ENCODE results near the gene KMT5C. TPM values are rescaled to one million over a fixed set of nuclear protein-coding genes. Genes with fewer than 3 reads are reported as not detected.
A peak's percentile ranks its signal among the peaks of the same experiment; 100 is the strongest.

Gene KMT5C
- 24.8 TPM for polyA plus RNA-seq (2012; ENCODE audit: insufficient read depth, insufficient read length, low read depth)

DNA sequence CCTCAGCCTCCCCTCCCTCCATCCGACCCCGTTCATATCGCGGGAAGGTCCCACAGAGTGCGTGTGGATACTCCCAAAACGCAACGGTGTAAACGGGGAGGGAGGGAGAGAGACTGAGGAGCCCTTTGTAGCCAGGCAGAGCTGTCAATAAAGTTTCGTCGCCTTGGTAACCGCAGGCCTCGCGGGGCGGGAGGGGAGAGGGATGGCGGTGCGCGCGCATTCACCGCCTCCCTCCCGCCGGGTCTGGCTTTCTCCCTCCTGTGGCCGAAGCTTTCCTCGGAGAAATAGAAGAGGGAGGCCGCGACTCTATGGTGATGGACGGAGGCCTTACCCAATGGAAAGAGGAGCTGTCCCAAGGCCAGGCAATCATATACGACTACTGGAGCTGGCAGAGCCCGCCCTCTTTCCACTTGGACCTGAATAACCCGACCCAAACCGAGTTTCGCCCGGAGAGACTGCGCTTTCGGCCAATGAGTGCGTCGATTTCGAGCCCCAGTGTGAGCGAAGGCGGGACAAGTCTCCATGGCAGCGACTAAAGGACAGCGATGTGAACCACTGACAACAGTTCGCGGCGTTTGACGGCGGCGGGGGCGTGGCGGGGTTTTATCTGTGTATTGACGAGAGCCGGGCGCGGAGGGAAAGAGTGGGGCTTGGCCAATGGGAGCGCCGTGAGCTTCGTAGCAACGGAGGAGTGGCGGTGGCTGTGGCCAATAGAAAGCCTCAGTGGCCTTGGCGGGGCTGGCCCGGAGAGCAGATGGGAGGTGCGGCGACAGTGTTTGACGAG, at the start of gene KMT5C:
TSS of gene KMT5C (plus strand) at position 772 of the 784 bp plus-strand sequence. CDS start 2,061 bp downstream, outside the sequence.
- H3K36me3 ChIP-seq, result peaks cover 9% of the 10 kb centered on the region; the same call in 1 of the 2 replicates
- H3K9me3 ChIP-seq, result no peaks in the 10 kb centered on the region
- peak; percentile 100 for DNase-seq
- H3K4me1 ChIP-seq, result no peaks in the 10 kb centered on the region; the same call in 1 of the 2 replicates
- H3K27me3 ChIP-seq, result no peaks in the 10 kb centered on the region
- peak within 1 kb of the TSS; percentile 77 for H3K4me3 ChIP-seq (ENCODE audit: low read depth, low read length)
- TF ChIP-seq, protein P1, sequence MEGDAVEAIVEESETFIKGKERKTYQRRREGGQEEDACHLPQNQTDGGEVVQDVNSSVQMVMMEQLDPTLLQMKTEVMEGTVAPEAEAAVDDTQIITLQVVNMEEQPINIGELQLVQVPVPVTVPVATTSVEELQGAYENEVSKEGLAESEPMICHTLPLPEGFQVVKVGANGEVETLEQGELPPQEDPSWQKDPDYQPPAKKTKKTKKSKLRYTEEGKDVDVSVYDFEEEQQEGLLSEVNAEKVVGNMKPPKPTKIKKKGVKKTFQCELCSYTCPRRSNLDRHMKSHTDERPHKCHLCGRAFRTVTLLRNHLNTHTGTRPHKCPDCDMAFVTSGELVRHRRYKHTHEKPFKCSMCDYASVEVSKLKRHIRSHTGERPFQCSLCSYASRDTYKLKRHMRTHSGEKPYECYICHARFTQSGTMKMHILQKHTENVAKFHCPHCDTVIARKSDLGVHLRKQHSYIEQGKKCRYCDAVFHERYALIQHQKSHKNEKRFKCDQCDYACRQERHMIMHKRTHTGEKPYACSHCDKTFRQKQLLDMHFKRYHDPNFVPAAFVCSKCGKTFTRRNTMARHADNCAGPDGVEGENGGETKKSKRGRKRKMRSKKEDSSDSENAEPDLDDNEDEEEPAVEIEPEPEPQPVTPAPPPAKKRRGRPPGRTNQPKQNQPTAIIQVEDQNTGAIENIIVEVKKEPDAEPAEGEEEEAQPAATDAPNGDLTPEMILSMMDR (IDR thresholded peaks at IDR 0.05; ENCODE audit: low read depth, low read length), result peak; percentile 26

DNA sequence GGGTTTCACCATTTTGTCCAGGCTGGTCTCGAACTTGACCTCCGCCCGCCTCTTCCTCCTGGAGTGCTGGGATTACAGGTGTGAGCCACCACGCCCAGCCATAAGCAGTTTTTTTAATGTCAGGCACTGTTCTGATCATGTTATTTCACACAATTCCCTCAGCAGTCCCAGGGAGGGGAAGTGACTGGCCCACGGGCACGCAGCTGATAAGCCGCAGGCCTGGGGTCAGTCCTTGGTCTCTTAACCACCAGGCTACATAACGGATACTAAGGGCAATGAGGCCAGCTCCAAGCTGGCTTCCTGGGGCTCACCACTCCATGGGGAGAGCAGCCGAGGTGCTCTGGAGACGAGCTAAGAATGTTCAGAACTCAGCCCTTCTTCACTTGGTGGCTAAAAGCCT, 42.4 kb upstream of the KMT5C start:
- no peak for DNase-seq
- TF ChIP-seq, protein P1 (IDR thresholded peaks at IDR 0.05; ENCODE audit: low read depth, low read length), result no peak
- Histone ChIP-seq H3K9me3 (no peaks in the 10 kb centered on the region), H3K27me3 (no peaks in the 10 kb centered on the region), H3K36me3 (peaks cover 6% of the 10 kb centered on the region), H3K4me1 (no peaks in the 10 kb centered on the region; the same call in 1 of the 2 replicates), H3K4me3 (ENCODE audit: low read depth, low read length) (no peak overlapping the region)

DNA sequence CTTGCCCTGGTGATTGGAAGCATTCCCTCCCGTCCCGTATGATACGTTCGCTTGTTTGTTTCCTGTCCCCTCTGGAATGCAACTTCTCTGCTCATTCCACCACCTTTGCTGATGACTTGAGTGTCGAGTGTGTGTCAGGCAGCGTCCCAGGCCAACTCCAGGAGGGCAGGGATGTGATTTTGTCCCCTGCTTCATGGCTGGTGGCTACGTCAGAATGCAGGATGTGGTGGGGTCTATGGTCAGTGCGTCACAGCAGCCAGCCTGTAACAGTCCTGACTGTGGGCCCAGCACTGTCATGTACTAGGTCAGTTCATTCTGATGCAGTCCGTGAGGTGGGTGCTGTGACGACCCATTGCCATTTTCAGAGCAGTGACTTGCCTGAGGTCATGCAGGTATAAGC, 39.7 kb upstream of the KMT5C start:
- peaks cover 18% of the 10 kb centered on the region for H3K36me3 ChIP-seq
- H3K27me3 ChIP-seq, result no peaks in the 10 kb centered on the region
- no peak overlapping the region for H3K4me3 ChIP-seq (ENCODE audit: low read depth, low read length)
- no peak for DNase-seq
- TF ChIP-seq, protein P1 (IDR thresholded peaks at IDR 0.05; ENCODE audit: low read depth, low read length), result no peak
- no peaks in the 10 kb centered on the region; the same call in 1 of the 2 replicates for H3K4me1 ChIP-seq
- no peaks in the 10 kb centered on the region for H3K9me3 ChIP-seq

DNA sequence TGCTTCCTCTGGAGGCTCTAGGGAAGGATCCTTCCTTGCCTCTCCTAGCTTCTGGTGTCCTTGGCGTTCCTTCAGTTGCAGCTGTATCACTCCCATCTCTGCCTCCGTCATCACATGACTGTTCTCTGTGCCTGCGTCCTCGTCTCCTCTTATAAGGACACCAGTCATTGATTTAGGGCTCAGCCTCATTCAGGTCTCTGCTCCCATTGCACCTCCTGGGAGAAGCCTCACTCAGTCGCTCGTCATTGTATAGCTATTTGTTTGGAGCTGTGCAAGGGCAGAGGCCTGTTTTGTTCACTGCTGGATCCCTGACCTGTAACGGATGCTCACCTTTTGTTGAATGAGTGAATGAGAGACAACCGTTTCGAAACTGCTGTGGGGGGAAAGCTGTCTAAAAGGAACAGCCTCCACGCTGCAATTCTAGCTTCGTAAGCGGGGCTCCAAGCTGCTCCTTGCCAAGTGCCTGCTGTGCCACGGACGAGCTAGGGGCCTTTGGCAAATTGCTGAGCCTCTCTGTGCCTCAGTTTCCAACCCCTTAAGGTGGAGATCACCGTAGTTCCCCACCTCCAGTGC, 38.7 kb upstream of the KMT5C start:
- Histone ChIP-seq H3K4me3 (ENCODE audit: low read depth, low read length) (no peak overlapping the region), H3K36me3 (peaks cover 28% of the 10 kb centered on the region)
- DNase-seq, result no peak

DNA sequence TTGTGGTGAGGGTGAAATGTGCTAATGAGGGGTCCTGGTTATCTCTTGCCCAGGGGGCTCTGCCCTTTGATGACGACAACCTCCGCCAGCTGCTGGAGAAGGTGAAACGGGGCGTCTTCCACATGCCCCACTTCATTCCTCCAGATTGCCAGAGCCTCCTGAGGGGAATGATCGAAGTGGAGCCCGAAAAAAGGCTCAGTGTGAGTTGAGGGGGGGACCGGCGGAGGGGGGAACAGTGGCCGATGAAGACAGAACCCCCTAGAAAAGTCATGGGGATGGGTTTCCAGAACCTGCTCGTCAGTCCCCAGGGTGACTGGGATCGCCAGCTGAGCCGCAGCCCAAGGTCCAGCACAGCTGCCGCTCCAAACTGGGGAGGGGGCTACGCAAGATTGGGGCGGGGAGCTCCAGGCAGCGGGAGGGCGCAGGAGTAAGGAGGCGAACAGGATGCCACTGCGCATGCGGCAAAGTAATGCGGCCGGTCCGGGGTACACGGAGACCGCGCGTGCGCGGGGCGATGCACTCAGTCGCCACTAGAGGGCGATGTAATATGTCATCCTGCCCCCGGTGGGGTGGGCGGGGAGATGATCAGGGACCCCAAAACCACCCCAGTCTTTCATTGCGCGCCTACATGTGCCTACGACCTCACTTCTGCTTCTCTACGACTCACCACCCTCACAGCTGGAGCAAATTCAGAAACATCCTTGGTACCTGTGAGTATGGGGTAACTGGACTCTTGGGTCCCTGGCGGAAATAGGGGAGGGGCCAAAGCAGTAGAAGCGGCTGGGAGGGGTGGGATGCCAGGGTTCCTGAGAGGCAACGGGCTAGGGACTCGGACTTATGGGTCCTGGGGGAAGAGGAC, 38.0 kb upstream of the KMT5C start:
- no peaks in the 10 kb centered on the region for H3K27me3 ChIP-seq
- H3K36me3 ChIP-seq, result peaks cover 32% of the 10 kb centered on the region
- TF ChIP-seq, protein P1 (IDR thresholded peaks at IDR 0.05; ENCODE audit: low read depth, low read length), result peak; percentile 84
- H3K4me1 ChIP-seq, result no peaks in the 10 kb centered on the region; the same call in 1 of the 2 replicates
- DNase-seq, result peak; percentile 93
- no peaks in the 10 kb centered on the region for H3K9me3 ChIP-seq
- peak overlapping the region; percentile 54 for H3K4me3 ChIP-seq (ENCODE audit: low read depth, low read length)

More for the DNA sequence above, 38.7 kb upstream of the KMT5C start:
- TF ChIP-seq, protein P1 (IDR thresholded peaks at IDR 0.05; ENCODE audit: low read depth, low read length), result no peak
- no peaks in the 10 kb centered on the region for H3K9me3 ChIP-seq
- H3K27me3 ChIP-seq, result no peaks in the 10 kb centered on the region
- H3K4me1 ChIP-seq, result no peaks in the 10 kb centered on the region; the same call in 1 of the 2 replicates
